Hepatocyte (in vitro differentiated cells): ENCODE results near the gene SCFD2.

ENCODE experiments used
- CTCF ChIP-seq: fragments of 200-600 bp; sonication (generic); IDR thresholded peaks from 2 replicates; pipeline ENCODE4 v1.5.1; 2016; ENCODE audit warnings: antibody characterized with exemption, mild to moderate bottlenecking; ENCODE audit not compliant: poor library complexity
- EZH2 ChIP-seq: fragments of 200-600 bp; sonication (generic); IDR thresholded peaks from 2 replicates; pipeline ENCODE4 v1.6.1; 2016; ENCODE audit warnings: antibody characterized with exemption, mild to moderate bottlenecking, borderline replicate concordance
- EZH2phosphoT487 ChIP-seq: fragments of 200-600 bp; sonication (generic); IDR thresholded peaks from one replicate; pipeline ENCODE4 v1.6.1; 2018; ENCODE audit warnings: antibody characterized with exemption, mild to moderate bottlenecking, low read depth, moderate library complexity; ENCODE audit not compliant: unreplicated experiment, severe bottlenecking

GRCh38 chr4:53194727-53195126 lies 171.1 kb downstream of the SCFD2 start:
- no peak for TF ChIP-seq CTCF
- TF ChIP-seq EZH2phosphoT487, result no peak
- TF ChIP-seq EZH2, result no peak
